ENCODE measurements around the gene GMDS. TPM values are rescaled to one million over a fixed set of nuclear protein-coding genes. Genes with fewer than 3 reads are reported as not detected.

Gene GMDS
- polyA plus RNA-seq, 4 donors = 63.3 to 87.8 (median 71.6) TPM

DNA sequence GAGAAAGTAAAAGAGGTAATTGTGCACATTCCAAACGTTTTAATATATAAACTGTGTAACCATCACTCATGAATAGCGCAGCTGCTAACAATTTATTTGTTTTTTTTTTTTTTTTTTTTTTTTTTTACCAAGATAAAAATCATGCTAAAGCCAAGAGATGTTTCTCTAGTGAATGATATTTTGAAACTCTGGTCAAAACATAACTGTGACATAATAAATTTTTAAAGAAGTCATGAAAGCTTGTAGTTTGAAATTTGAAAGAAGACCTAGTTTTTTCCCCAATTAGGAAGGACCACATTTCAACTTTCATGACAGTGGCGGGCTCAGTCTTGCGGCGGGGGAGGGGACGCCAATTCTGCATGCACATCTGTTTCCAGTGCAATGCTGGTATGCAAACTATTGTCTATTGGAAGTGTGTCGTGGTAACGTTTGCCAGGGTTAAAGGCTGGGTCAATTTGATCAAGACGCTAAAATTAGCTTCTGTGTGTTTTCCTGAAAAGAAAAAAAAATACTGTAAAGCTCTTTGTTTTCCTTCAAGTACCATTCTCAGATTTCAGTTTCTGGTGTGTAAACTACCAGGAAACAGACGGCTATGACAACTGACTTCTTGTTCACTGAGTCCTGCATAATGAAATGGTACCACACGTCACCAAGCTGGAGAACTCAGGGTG, 423.8 kb downstream of the GMDS start:
- DNase-seq (ENCODE audit: low read depth in 4 of 4, low spot score in 2 of 4) = no peak

DNA sequence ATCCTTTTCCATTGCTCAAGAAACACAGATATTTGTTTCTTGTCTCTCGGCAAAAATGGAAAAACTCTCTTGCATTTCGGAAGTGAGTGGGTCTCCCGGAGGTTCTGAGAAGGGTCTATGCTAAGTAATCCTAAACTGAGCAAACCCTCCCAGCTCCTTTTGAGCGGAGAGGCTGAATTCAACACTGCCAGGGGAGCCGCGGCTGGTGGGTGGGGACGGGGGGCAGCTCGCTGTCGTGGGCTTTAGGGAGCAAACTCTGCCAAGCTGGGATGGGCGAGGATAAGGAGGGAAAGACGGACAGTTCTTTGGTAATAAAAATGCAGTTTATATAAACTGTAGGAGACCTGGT, 424.3 kb downstream of the GMDS start:
- DNase-seq (ENCODE audit: low read depth in 4 of 4, low spot score in 2 of 4) = no peak

DNA sequence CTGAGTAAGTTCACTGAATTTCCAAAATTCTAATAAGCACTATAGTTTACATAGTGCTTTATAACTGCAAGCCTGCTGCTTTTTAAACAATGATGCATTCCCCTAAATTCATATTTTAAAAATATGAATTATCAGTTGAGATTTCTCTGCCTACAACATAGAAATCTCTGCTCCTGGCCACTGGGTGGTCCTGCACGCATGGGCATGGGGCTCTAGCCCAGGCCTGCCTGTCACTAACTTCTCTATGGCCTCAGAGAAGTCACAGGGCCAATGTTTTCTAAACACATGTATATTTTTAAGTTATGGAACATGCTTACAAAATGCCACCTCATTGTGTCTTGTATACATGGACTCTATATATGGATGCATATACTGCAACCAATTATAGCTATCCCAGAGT, 424.7 kb downstream of the GMDS start:
- DNase-seq (ENCODE audit: low read depth in 4 of 4, low spot score in 2 of 4) = no peak

DNA sequence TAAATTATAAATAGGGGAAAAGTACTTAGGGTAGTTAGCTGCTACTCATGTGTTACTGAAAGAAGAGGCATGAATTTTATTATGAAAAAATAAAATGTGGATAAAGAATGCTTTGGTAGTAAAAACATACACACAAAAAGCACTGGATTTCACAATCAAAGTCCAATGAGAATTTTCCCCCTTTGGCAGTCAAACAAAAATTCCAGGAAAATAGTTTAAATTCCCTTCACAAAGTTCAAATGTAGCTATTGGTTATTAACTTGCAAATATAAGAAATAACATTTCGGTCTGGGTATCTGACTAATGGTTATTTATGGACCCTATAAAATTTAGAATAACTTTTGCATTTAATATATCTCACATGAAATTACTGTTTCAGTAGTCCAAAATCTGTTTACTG, 425.2 kb downstream of the GMDS start:
- no peak for DNase-seq (ENCODE audit: low read depth in 4 of 4, low spot score in 2 of 4)

DNA sequence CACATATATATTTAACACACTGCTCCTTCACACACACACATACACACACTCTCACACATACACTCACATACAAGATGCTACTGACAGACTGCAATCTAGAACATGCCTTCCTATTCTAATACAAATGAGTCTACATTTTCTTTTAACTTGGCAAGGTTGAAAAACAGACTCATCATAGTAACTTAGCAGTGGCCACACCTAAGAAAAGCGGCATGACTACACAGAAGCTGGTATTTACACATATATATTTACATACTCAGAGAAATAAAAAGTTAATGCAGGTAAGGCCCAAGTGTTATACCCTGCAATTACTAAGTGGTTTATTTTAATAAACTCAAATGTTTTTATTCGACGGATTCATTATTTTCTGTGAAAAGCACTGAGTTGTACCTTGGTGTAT, 426.4 kb downstream of the GMDS start:
- no peak for DNase-seq (ENCODE audit: low read depth in 4 of 4, low spot score in 2 of 4)

DNA sequence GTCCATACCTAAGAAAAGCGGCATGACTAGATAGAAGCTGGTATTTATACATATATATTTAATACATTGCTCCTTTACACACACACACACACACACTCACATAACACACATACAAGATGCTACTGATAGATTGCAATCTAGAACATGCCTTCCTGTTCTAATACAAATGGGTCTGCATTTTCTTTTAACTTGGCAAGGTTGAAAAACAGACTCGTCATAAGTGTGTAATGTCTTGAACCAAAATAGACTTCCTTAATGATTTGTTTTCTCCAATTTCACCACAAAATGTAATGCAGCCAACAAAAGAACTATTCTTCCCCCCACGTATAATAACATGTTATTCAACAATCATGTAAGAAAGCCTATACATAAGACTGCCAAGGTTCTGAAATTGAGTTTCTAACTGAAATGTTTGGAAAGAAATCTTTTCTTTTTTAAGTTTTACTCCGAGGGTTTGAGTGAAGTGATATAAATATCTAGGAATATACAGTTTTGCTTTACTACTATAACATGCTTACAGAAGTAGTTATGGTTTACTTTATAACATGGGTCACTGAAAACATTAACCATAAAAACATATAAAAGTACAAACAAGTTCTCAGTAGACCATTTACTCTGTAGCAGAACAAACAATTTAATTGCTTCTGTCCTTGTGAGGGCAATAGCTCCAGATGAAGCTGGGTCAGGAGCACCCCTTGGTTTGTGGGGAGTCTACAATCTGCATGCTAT, 428.2 kb downstream of the GMDS start:
- no peak for DNase-seq (ENCODE audit: low read depth in 4 of 4, low spot score in 2 of 4)

DNA sequence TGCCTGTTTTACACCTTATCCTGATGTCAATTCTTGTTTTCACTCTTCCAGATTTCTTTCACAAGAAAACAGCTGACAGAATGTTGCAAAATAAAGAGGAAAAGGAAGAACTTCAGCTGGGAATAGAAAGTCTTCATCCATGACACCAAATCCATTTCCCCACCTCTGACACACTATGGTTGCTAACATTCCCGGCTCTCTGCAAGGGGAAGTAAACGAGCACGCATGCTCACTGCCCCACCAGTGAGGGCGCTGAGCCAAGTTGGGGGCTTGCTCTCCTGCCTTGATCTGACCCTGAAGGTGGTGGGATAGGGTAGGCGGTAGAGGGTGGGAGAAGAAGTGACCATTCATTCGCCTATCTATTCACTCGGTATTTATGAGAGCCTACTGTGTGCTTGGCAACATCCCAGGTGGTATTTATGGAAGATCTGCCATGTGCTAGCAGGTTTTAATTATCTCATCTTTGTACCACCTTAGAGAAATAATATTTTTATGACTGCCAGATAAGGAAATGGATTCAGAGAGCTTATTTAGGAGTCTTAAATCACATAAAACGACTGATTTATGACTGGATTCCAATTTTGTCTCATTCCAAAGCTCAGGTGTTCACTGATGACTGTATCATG, 429.5 kb downstream of the GMDS start:
- no peak for DNase-seq (ENCODE audit: low read depth in 4 of 4, low spot score in 2 of 4)

DNA sequence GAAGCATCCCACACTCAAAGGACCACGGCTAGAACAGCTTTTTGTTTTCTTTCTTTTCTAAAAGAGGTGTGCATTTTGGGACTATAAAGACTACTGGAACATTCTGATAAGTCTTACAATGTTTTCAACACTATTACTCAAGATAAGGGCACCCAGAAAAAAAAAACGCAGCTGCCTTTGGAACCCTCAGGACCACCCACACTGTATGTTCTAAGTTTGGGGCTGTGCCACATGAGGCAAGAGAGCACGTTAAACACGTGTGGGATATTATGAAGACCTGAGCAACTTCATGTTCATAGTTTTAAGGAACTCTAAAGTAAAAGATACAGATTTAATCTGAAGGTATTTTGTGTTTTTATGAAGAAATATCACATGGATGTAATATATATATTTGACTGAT, 431.1 kb downstream of the GMDS start:
- DNase-seq (ENCODE audit: low read depth in 4 of 4, low spot score in 2 of 4) = no peak

DNA sequence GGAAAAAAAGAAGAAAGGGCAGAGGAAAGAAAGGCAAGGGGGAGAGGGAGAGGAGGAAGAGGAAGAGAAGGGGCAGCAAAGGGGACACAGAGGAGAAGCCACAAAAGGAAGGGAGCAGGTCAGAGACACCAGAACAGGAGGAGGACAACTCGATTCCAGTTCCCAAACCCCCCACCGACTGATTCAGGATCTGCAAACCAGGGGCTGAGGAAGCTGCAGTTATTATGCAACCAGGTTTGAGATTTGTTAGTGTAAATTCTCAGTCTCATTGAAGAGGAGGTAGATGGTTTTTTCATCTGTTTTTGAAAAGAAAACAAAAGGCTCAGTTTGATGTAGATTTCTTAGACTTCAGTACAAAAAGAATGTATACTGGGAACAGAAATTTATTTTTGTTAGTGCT, 432.9 kb downstream of the GMDS start:
- DNase-seq (ENCODE audit: low read depth in 4 of 4, low spot score in 2 of 4) = no peak

DNA sequence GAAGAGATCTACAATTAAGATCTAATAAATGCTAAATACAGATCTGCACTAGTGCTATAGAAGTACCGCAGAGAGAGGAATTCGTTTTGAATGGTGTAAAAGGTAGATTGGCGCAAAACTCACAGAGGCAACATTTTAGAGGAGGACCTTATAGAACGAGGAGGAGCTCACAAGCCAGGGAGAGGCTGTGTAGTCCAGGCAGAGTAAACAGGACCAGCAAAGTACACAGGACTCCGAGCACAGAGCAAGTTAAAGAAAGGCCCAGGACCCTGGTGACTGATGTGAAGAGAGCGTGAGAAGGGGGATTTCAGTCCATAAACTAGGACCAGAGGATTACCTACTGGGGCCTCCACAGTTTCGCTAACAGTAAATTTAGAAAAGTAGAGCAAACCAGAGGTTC, 433.4 kb downstream of the GMDS start:
- DNase-seq (ENCODE audit: low read depth in 4 of 4, low spot score in 2 of 4) = no peak

DNA sequence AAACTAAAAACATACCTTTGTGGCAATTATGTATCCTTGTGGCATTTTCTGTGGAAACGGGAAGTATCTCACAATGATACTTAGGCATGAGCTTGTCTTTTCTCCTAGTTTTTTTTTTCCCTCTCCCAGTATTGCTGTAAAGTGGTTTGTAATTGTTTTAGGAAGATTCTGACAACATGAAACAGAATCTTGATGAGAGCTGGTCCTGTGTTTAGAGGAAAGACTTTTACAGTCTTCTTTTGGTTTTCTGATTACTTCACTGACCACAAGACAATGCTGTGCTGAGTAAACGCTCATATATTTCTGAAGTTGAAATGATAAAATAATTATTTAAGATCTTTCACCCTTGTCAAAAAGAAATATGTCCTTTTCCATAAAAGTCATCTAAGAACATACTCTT, 434.5 kb downstream of the GMDS start:
- DNase-seq (ENCODE audit: low read depth in 4 of 4, low spot score in 2 of 4) = no peak

DNA sequence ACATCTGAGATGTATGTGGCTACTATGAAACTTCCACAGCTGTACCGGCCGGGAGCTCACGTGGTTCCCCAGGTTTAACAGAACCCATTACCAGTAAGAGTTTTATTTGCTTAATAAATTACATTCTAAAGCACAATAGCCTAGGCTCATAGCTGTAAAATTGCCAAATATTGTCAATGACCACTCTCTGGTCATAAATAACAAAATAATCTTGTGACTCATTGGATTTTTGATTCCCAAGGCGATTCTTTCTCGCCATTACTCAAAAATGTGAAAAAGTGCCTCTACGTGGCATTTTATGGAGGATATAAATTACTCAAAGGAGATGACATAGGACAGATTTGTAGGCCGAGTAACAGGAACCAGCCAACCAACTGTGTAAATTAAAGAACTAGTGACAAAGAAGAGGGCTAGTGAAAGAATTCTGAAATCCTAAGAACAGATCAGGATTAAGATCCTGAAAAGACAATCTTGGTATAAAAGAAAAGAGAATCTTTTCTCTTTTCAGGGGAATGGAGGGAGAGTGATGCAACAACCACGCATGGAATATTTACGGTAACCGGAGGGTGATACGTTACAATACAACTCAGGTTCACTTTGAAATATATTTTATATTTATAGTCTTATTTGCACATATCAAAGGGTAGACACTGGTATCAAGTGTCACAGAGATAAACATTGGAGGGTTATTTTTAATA, 436.0 kb downstream of the GMDS start:
- no peak for DNase-seq (ENCODE audit: low read depth in 4 of 4, low spot score in 2 of 4)

DNA sequence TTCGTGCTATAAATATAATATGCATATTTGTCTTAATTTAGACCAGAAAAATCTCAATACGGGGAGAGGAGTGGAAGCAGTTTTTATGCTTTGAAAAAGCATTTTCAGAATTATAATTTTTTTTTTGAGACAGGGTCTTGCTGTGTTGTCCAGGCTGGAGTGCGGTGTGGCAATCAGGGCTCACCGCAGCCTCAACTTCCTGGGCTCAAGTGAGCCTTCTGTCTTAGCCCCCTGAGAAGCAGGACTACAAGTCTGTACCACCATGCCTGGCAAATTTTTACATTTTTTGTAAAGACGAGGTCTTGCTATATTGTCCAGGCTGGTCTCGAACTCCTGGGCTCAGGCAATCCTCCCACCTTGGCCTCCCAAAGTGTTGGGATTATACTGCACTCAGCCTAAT, 438.5 kb downstream of the GMDS start:
- DNase-seq (ENCODE audit: low read depth in 4 of 4, low spot score in 2 of 4) = no peak

DNA sequence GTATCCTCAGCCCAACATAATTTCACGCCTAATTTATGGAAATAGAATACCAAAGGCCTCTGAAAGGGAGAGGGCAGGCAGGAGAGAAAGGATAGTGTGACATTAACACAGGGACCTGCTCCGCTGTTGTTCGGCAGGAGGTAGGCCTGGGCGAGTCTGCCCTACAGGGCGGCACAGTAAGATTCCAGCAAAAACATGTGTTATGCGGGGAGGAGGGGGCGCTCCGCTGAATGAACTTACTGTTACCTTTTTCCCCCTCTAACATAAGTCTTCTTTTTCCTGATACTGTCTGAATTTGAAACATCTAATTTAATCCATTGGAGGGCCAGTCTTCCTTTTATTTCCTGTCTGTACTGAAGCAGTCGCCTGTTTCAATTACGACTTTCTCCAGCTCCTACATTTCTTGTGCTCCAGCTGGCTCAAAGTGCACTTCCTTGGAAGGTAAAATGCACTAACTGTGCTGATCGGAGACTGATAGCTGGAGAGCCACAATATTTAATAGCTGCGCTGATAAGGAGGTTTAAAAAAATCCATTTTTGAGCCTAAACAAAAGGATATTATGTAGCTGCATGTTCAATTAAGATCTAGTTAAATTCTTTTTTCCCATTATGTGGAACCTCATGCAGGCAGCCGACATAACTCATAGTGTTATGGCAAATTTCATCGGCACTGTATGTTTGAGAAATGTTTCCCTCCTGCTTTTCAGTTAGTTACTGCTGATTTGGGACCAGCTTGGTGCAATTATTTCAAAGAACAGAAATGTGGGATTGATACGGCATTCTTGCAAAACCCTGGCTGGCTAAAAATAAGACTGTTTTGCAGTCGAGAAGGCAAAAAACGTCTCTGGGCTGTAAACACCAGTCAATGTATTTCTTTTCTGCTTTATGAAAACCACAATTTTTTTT, 442.7 kb downstream of the GMDS start:
- no peak for DNase-seq (ENCODE audit: low read depth in 4 of 4, low spot score in 2 of 4)

DNA sequence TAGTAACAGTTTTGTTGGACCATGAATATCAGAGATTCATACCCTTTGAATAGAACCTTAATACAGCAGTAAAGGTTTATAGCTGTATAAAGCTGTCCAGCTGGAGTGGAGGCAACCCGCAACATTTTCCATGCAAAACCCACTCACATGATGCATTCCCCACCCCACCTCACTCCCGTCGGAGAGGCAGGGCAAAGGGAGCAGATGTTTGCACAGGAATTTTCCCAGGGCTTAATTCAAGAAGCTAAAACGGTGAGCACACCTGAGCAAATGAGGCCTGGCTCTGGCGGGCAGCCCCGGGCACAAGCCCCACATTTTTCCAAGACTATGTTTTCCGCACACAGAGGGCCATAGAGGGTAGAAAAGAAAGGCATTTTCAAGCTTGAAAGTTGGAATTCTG, 444.0 kb downstream of the GMDS start:
- DNase-seq (ENCODE audit: low read depth in 4 of 4, low spot score in 2 of 4) = no peak

DNA sequence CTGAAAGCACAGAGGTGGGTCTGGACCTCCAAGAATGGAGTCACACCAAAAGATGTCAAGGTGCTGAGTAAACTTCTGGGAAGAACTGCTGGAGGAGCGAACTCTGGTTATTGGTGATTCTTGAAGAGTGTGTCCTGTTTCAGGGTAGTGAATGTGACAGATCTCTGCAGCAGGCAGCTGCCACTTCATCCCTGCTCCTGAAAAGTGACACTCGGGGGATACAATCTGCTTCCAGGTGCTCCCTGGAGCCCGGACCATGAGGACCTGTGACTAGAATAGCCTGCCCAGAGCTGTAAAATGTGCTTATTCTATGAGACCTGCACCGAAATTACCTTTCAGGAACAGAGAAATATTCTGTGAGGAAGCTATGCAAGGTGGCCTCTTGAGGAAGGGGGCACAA, 444.6 kb downstream of the GMDS start:
- no peak for DNase-seq (ENCODE audit: low read depth in 4 of 4, low spot score in 2 of 4)

DNA sequence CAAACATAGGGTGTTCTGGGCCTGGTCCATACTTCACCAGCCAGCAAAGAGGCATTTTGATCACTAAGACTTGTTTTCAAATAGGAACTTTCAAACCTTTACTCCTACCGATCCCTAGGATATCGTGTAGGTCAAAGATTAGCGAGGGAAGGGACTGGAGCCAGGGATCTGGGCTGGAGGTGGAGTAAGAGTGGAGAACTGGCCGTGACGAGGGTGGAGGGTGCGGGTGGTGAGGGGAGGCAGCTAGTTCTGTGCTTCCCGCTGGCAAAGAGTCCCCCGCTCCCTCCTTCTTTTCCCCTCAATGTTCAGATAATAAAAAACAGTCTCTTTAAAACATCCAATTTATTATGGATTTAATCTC, 446.5 kb downstream of the GMDS start:
- DNase-seq (ENCODE audit: low read depth in 4 of 4, low spot score in 2 of 4) = no peak

DNA sequence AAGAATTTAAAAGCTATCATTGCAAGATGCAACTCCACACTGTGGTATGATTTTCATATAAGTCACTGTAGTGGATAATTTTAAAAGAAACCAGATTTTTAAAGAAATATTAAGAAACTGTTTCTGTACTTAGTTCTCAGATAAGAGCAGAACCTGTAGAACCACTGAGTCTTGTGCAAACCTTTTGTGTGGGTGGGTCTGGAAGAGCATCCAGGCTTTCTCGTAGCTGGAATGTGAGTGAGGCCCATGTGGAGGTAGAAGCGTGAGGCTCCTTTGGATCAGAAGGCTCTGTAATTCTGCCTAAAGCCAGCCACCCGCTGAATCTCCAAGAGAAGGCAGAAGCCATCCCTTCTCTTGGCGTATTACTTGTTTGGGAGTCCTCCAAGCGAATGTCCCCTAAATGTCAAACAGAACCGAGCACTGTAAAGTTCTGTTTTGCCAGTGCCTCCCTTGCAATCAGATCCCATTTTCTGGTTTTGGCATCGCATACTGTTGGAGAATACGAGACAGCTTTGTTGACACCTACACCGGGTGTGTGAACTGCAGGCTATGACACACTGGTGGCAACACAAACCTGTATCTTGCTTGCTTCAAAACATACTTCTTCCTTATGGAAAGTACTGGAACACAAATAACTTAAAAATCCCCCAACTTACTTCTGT, 447.0 kb downstream of the GMDS start:
- no peak for DNase-seq (ENCODE audit: low read depth in 4 of 4, low spot score in 2 of 4)

DNA sequence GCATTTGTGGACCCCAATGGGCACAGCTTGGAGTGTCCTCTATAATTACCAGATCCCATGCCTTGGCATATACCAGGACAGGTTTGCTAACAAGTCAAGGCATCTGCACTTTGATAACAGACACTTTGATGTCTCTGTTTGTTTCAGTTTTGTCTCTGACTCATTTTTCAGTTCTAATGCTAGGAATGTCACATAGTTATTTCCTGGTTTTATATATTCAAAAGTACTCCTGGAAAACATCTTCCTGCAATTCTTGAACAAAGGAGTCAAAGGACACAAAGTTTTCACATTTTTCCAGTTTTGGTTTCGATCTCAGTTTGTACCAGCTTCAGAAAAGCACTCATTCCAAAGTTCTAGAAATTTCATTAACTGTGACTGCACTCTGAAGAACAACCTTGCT, 447.6 kb downstream of the GMDS start:
- DNase-seq (ENCODE audit: low read depth in 4 of 4, low spot score in 2 of 4) = no peak

All from left renal cortex interstitium (tissue), 4 donors.